ENCODE data around the gene DARS2. TPM values are rescaled to one million over a fixed set of nuclear protein-coding genes. Genes with fewer than 3 reads are reported as not detected.

The DARS2 gene
- total RNA-seq, 1 experiment from 2014 or later, result 58.7 TPM

DNA sequence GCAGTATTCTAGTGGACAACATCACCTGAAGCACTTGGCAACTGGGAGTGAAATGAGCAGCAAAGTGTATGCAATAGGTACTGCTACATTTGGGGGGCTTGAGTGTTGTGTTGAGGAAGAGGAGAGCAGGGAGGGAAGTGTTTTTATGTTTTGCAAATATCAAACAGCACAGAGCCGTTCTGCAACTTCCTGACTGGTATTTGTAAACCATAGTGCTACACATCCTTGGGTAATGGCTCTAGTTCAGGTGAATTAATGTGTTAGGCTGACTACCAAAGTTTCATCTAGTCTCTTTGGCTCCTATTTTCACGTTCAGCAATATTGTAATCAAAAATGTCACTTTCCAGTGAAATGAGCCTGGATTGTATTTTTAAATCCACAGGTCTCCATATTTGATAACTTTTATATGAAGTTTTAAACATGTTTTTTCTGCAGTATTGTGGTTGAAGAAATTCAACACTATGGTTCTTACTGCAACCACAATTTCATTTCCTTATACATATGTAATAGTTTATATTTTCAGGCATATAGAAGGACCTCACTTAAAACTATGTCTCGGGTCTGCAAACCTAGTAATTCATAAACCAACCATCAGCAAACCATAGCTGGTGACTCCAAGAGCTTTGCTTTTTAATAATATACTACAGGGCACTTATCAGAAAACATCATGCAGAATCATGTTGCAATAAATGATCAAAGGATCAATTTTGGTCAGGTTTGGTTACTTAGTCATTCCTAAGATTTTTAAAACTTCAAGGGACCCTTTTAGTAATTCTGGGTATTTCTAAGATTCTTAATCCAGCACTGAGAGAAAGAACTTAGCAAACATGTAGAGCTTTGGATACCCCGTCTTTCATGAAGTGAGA is 62.5 kb downstream of the DARS2 start:
- DNase-seq (ENCODE audit: extremely low read depth, low read depth), result no peak

DNA sequence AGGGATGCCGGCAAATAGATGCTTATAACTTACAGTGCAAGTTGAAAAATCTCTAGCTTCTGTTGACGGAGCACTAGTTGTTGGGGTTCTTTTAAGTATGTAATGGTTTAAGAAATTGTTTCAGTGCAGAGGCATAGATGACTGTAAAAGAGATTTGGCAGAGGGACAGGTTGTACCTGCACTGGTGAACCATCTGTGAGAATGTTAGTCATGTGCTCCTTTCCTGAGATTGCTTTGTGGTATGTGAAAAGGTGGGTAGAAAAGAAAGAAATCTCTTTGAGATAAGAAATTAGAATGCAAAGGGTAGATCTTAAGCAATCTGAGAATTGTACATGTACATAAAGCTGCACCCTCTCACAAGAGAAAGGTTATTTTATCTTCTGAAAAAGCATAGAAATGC is 63.2 kb downstream of the DARS2 start:
- DNase-seq (ENCODE audit: extremely low read depth, low read depth), result no peak

DNA sequence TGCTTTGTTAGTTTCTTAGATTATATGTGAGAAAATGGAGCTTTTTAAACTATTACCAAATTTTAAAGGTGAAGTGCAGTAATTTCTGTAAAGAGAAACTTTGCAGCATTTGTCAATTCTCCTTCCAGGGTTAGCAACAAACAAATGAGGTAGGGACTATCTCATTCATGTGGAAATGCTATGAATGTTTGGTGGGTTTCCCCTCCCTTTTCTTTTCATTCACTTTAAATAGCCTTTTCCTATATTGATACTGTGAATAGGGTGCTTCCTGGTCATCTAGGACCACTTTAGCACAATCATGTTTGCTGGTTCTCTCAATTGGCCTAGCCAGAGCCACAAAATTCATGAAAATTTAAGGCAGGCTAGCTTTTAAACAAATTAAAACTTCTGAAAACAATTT is 64.3 kb downstream of the DARS2 start:
- no peak for DNase-seq (ENCODE audit: extremely low read depth, low read depth)

DNA sequence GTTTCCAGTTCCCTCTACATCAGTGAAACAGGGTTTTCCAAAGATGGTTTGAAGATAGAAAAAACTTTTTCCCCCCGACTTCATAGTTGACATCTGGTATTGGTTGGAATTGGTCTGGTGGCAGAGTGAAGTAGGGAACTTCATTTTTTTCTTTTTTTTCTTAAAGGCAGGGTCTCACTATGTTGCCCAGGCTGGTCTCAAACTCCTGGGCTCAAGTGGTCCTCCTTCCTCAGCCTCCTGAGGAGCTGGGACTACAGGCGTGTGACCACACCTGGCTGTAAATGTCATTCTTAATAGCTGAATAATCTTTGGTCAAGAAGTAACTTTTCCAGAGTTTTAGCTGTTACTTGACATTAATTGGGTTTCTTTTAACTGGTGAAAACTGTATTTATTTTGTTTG is 65.4 kb downstream of the DARS2 start:
- no peak for DNase-seq (ENCODE audit: extremely low read depth, low read depth)

DNA sequence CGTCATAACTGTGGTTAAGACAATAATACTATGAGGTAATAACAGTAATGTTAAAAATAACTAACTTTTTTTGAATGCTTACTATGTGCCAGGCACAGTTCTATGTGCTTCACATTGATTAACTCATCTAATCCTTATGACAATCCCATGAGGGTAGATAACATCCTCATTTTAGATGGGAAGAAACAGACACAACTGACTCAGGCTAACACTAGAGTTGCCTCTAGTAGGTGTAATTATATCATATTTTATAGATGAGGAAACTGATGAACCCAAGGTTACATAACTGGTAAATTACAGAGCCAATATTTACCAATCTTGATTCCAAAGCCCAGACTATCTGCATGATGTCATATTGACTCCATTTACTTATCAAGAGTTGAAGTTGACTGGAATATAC is 69.1 kb downstream of the DARS2 start:
- no peak for DNase-seq (ENCODE audit: extremely low read depth, low read depth)

DNA sequence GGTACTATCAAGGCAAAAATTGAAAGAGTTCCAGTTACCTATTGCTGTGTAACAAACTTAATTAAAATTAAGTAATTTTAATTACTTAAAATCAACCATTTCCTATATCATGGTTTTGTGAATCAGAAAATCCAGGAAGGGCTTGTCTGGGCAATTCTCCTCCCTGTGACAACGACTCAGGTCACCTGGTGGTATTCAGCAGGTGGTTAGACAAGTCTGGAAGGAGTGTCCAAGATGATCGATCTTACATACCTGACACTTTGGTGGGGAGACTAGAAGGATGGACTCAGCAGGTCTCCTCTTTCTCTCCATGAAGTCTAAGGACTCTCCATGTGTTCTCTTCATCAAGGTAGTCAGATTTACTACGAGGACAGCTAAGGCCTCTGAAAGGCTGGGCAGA is 69.7 kb downstream of the DARS2 start:
- no peak for DNase-seq (ENCODE audit: extremely low read depth, low read depth)

DNA sequence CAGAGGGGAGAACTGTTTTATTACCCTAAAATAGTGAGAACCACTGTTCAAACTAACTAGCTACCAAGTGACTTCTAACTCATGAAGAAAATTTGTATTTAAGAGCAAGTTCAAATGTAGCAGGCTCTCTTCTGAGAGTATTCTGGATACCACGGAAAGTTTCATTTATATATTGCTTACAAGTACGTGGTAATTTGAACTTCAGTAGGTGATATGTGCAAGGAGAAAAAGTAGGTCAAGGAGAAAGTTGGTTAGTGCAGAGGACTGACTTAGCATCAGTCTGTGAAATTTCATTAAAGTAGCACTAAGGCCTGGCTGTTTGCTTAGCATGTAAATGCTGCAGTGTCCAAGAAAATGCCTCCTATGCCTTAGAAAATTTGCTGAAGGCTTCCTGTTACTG is 76.0 kb downstream of the DARS2 start:
- no peak for DNase-seq (ENCODE audit: extremely low read depth, low read depth)

DNA sequence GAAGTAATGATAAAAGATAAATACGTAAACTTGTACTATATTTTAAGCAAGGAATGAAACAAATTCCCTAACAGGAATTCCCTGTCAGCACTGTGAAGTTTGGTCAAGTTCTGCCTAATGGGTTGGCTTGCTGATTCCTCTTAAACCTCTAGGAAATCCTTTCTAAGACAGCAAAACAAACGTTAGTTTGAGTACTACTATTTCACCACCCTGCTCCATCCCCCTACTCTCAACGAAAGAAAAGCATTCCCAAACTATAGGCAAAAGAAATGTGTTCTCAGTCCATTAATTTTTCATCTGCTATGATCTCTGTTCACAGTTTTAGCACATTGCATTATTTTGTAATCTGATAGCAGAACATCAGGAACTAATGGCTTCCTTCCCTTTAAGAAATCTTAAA is 76.5 kb downstream of the DARS2 start:
- DNase-seq (ENCODE audit: extremely low read depth, low read depth), result no peak

DNA sequence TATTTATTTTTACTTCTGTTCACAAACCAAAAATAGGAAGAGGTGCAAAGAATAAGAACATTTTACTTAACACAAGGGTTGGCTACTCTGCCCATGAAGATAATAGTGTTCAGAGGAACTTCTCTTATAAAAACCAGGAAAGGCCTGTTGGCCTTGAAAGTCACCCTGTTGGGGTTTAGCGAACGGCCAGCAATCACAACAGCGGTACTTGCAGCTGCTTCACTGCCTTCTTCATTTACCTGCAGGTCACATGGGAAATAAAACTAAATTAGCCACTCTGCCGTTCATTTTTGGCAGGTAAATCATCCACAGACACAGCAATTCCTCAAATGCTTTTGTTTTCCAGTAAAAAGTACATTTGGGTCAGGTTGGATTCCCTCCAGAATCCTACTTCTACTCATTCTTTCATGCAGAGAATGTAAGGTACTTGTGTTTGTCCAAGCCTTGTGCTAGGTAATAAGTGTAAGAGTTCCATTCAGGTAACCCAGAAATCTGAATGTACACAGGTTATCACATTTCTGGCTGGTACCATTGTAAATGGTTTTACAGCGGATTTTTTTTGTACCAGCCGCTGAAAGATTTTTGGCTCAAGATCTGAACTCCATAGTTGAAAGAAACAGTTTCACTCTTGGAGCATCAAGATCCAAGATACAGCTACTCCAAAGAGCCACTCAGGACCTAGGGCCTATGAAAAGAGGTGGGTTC is 79.5 kb downstream of the DARS2 start:
- no peak for DNase-seq (ENCODE audit: extremely low read depth, low read depth)

Small RNA genes lying within 50 kb of the gene (small RNA-seq; reads per million reads assigned to genes)
- 0 reads per million in 2 experiments for gene RF00019

Other genes starting within 250 kb of the DARS2 start
- not detected in 2 replicates for gene SLC9C2, start 221.6 kb upstream of the DARS2 start, total RNA-seq (2014; rRNA removed; shearing (Covaris generic))
- gene TEX50, start 189.3 kb upstream of the DARS2 start, total RNA-seq (2014; rRNA removed; shearing (Covaris generic)), result not detected in 2 replicates
- gene ANKRD45, start 154.8 kb upstream of the DARS2 start, total RNA-seq (2014; rRNA removed; shearing (Covaris generic)), result not detected in 2 replicates
- gene KLHL20, start 109.7 kb upstream of the DARS2 start, total RNA-seq (2014; rRNA removed; shearing (Covaris generic)), result 30.1 and 30.5 TPM in 2 replicates
- gene CENPL, start 210 bp downstream of the DARS2 start, total RNA-seq (2014; rRNA removed; shearing (Covaris generic)), result 43.8 and 45.7 TPM in 2 replicates
- 2,815 and 2,952 TPM in 2 replicates for gene GAS5, start 43.3 kb downstream of the DARS2 start, total RNA-seq (2014; rRNA removed; shearing (Covaris generic))
- 12.6 and 14.3 TPM in 2 replicates for gene ZBTB37, start 43.7 kb downstream of the DARS2 start, total RNA-seq (2014; rRNA removed; shearing (Covaris generic))
- gene SERPINC1, start 92.7 kb downstream of the DARS2 start, total RNA-seq (2014; rRNA removed; shearing (Covaris generic)), result 0.17 TPM in 1 of 2 replicates, not detected in the other
- 15.4 and 20.8 TPM in 2 replicates for gene RC3H1, start 197.7 kb downstream of the DARS2 start, total RNA-seq (2014; rRNA removed; shearing (Covaris generic))